HG02943 (cell line): ENCODE data around the gene AMPH.
"Not testable (repeated sequence)": the region's sequence is repeated elsewhere in the genome, so short reads cannot be mapped to it uniquely, and the experiment has no call there.

Experiments used
- ATAC-seq: cut with Tn5 transposase; IDR thresholded peaks from one replicate; pipeline ENCODE4 v1.9.1; 2021; ENCODE audit warnings: mild to moderate bottlenecking, low read depth, moderate library complexity; ENCODE audit not compliant: unreplicated experiment

AMPH gene

GRCh38 chr7:38629651-38630510 lies 1.3 kb downstream of the AMPH start:
- no peak for ATAC-seq

DNA sequence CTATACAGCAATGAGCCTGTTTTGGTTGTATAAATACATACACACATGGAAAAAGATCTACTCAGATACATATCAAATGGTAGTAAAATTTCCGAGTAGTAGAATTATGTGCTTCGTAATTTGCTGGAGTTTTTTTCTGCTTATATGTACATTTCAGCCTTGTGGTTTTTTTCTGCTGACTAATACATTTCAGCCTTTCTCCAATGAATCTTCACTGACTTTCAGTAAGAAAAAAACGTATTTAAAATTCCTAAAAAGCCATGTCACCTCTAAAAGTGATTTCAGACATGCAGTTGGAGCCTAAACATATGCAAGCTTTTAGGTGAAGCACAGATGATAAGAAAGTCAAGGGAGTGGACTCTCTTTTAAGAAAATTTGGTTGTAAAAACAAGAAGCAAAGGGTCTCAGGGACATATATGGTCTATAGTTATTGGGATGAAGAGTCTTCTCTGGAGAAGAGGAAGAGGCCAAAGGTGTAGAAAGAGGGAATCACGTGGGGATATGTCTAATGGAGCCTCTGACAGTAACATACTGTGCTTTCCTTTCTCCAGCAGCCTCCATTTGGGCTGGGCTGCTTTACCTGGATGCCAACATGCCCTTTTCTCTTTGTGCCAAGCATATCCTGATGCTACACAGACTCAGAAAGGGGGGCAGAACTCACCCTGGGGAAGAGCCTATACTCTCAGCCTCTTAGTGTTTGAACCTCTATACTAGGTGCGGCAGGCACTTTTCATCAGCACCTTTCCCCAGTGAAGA lies 2.4 kb downstream of the AMPH start:
- no peak for ATAC-seq

- no peak for ATAC-seq
Observed at GRCh38 chr7:38625866-38626265, 5.3 kb downstream of the AMPH start.

- ATAC-seq, result no peak
Observed at GRCh38 chr7:38615665-38616064, 15.5 kb downstream of the AMPH start.

DNA sequence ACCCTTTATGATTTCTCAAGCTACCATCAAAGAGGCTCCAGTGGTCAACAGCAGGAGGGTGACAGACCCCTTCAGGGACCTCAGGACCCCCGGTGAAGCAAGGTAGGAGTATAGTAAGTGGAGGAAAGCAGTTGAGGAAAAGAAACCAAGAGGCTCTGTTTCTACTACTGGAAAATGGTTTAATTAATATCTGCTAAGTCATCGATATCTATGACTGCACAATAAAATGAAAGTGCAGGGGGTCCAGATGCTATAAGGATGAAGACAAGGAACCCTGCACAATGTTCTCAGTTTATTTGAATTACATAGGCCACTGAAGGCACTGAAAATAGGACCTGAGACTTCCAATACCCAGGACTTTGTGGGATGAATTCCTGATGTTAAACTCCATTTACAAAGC lies 23.7 kb downstream of the AMPH start:
- no peak for ATAC-seq

- ATAC-seq, result no peak
Observed at GRCh38 chr7:38600741-38601140, 30.4 kb downstream of the AMPH start.

- ATAC-seq, result no peak
Observed at GRCh38 chr7:38594949-38595348, 36.2 kb downstream of the AMPH start.

DNA sequence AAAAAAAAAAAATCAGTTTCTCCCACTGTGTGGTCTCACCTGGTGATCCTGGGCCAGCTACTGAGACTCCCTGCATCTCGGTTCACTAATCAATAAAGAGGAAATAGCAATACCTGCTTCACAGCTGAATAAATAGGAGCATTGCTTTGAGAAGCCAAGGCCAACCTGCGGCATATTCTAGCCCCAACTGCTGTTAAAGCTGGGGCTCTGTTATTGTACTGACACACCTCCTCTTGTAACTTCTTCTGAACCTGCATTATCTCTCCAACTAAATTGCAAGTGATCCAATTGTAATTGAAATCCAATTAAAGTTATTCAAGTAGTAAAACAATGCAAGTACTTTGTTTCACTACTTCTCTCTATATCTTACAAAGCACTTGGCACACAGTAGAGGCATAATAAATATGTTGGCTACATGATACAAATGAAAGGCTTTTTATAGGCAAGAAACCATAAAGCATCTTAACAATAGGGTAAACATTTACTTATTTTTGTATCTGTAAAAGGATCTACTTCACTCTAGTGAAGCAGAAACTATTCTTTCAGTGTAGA lies 38.4 kb downstream of the AMPH start:
- ATAC-seq, result no peak

DNA sequence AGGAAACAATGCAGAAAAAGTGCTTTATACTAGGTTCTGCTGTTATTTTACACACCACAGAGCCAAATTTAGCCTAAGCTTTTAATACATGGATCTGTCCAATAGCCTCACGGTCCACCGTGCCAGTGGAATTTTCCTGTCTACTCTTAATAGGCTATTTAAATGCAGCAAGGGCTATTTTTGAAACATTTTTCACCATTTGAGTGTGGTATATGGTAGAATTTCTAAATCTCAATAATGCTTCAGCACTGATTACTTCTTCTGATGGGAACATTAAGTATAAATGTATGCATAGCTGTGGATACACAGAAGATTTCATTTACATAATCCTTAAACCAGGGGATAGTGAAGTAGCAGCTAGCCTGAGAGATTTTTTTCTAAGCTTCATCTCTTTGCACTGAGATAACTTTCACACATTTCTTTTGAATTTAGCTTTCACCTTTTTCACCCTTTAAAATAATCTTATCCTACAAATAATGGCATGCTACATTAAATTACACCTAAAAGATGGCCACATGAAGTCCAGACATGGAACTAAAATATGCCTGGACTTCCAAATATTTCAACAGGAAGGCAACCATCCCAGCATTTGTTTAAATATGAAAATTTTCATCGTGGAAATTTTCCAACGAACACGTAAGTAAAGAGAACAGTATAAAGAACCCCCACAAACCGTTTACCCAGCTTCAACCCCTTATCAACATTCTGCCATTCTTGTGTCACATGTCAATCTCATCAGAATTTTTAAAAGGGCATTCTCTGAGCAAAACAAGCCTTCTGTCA lies 45.4 kb downstream of the AMPH start:
- no peak for ATAC-seq

- no peak for ATAC-seq
Observed at GRCh38 chr7:38584443-38585210, 46.5 kb downstream of the AMPH start.

- no peak for ATAC-seq
Observed at GRCh38 chr7:38580485-38580884, 50.7 kb downstream of the AMPH start.

DNA sequence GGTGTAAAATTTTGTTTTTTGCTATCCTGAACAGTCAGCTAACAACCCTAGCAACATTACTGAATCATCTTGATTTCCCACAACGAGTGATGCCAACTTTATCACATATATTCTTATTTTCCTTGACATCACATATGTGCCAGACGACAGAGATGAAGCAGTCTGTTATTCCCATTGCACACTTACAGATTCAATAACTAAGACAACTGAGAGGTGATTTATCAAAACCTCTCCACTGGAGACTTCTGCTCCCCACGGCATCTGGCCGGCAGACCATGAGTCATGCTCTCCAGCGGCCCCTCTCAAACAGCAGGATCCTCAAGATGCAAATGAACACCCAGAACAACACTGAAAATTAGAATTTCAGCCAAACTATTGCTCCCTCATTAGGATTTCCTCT lies 57.1 kb downstream of the AMPH start:
- ATAC-seq, result no peak

GRCh38 chr7:38571620-38572019 lies 59.6 kb downstream of the AMPH start:
- not testable (repeated sequence) for ATAC-seq

- no peak for ATAC-seq
Observed at GRCh38 chr7:38568497-38568896, 62.7 kb downstream of the AMPH start.

DNA sequence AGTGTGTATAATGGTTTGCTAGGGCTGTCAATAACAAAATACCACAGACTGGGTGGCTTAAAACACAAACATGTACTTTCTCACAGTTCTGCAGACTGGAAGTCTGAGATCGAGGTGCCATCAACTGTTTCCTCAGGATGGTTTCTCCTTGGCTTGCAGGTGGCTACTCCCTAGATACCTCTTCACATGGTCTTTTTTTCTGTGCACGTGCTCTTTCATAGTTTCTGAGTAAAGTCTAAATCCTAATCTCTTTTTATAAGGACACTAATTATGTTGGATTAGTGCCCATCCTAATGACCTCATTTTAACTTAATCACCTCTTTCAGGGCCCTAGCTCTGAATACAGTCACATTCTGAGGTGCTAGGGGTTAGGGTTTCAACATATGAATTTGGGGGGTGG lies 65.9 kb downstream of the AMPH start:
- ATAC-seq, result no peak

- no peak for ATAC-seq
Observed at GRCh38 chr7:38563741-38564140, 67.4 kb downstream of the AMPH start.

DNA sequence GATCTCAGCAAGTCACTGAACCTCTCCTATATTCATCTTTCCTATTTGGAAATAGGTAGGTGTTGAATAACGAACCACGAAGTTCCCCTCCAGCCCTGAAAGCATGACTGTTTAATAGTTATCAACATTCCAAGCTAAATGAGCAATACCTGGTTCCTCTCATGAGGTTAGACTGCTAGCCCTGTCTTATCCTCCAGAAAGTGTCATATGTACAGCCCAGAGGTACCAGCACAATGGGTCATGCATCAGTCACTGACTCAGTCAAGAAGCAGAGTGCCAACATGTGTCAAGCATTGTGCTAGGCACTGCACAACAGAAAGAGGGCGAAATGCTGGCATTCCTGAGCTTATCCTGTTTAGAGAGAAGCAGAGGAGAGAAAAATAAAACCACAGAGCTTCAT lies 70.0 kb downstream of the AMPH start:
- ATAC-seq, result no peak

DNA sequence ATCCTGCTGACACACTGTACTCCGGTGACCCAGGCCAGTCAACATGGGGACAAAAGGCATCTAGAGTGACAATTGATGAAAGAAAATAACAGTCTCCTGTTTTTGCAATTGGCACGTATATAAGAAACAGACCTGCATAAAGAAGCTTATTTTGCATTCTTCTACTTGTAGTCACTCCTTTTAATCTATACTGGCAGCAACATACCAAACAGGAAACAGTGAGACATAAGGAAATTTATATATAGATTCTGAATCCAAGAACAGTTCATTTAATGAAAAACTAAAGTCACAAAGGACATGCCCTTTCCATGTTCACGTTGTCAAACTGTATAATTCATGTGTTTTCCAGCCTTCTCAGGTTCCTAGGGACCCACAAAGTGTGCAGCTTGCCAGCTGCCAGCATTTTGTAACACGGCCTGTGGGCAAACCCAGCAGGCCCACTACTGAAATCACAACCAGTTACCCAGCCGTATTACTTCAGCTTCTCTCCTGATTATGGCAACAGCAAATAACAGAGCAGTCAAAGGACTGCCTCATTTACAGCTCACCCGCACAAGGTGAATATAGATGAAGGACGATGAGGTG lies 72.3 kb downstream of the AMPH start:
- no peak for ATAC-seq

DNA sequence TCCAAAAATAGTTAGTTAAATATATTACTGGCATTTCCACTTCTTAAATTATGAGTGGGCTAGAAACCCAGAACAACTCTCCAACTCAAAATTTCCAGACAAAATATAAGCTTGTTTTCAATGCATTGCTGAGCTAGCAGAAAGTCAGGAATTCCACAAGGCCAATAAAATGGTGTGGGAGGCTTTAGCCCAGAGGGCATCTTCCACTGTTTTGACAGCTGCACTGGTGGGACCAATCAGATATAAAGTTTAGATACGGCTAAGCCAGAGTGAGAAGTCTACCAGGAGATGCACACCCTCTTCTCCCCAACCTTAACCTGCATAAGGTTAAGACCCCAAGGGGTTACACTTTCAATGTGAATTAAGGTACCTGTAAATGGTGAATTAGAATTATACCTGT lies 76.6 kb downstream of the AMPH start:
- ATAC-seq, result no peak

- ATAC-seq, result no peak
Observed at GRCh38 chr7:38550836-38551235, 80.3 kb downstream of the AMPH start.
